GM12874 (cell line): ENCODE results near the gene DNAJB4.

Source experiments
- TF ChIP-seq, protein P1 (sequence below): IDR thresholded peaks from 2 replicates; pipeline ENCODE4 v1.5.1; 2011; ENCODE audit warnings: low read depth, mild to moderate bottlenecking, control low read depth, low read length, moderate library complexity; ENCODE audit not compliant: insufficient read depth

DNAJB4 gene

DNA sequence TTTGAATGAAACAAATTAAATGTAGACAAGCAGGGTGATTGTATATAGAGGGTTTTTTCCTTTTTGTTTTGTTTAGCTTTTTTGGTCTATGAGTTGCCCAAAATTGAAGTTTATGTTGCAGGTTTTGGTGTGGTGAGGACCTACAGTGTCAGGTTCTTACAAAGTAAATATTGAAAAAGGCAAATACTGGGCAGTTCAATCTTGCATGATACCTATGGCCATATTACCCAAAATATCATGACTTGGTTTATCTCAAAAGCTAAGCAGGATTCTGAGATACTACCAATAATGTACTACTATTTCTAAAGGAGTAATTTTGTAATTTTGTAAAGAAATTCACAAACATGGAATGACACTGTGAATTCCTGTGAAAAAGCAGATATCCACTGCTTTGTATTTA is 1.8 kb downstream of the DNAJB4 start:
- TF ChIP-seq, protein P1, sequence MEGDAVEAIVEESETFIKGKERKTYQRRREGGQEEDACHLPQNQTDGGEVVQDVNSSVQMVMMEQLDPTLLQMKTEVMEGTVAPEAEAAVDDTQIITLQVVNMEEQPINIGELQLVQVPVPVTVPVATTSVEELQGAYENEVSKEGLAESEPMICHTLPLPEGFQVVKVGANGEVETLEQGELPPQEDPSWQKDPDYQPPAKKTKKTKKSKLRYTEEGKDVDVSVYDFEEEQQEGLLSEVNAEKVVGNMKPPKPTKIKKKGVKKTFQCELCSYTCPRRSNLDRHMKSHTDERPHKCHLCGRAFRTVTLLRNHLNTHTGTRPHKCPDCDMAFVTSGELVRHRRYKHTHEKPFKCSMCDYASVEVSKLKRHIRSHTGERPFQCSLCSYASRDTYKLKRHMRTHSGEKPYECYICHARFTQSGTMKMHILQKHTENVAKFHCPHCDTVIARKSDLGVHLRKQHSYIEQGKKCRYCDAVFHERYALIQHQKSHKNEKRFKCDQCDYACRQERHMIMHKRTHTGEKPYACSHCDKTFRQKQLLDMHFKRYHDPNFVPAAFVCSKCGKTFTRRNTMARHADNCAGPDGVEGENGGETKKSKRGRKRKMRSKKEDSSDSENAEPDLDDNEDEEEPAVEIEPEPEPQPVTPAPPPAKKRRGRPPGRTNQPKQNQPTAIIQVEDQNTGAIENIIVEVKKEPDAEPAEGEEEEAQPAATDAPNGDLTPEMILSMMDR = no peak

GRCh38 chr1:78007677-78008341 is 3.1 kb downstream of the DNAJB4 start:
- TF ChIP-seq, protein P1 = no peak

DNA sequence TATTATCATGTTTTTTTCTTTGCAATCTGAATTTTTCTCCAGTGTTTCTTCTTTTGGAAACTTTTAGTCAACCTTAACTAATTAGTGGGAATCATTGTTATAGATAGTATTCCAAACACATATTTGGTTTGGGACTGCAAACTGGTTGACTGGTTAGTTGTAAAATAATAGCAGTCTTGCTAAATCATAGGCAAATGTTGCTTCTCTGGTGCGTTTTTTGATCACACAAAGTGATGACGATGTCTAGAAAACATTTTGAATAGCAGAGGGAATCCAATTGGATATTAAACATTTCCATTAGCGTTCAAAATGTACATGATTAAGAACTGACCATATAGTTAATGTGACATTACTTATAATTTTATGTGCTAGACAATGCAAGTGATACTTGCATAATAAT is 4.5 kb downstream of the DNAJB4 start:
- TF ChIP-seq, protein P1 = no peak

DNA sequence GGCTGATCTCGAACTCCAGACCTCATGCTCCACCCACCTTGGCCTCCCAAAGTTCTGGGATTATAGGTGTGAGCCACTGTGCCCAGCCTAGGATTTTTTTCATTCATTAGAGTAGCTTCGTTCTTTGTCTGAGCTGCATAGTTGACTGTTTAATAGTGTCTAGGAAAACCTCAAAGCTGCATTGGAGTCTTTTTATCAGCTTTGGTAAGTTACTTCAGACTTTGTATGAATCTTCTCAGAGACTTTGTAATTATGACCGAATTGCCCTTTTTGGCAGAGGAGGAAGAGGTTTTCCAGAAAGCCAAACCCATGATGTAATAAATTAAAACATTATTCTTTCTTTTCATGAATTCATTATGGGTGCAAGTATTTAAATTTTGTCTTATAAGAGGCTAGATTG is 5.1 kb downstream of the DNAJB4 start:
- TF ChIP-seq, protein P1 = no peak

- TF ChIP-seq, protein P1 = no peak
These were observed 6.3 kb downstream of the DNAJB4 start for GRCh38 chr1:78011050-78011449.

DNA sequence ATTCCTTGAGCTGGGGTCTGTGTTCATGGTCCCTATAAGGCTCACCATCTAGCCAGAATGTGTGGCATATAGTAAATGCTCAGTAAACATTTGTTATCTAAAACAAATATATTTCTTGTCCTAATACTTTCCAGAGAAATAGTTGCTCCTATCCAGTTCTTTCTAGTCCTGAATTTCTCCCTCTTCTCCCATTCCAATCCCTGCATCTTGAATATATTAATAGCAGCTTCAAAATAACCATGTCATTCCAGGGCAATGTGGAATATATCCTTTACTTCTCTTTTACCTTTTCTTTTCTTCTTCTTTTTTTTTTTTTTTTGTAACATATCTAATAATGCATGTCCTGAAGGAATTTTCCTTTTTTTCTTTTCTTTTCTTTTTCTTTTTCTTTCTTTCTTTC is 10.4 kb downstream of the DNAJB4 start:
- TF ChIP-seq, protein P1 = no peak

- TF ChIP-seq, protein P1 = no peak
These were observed 14.3 kb downstream of the DNAJB4 start for GRCh38 chr1:78019024-78019423.
